Ectodermal cell (in vitro differentiated cells): Measurements from ENCODE around the gene THBS2.

Experiments
- H3K27ac ChIP-seq: 2 replicates; pipeline ENCODE4 v1.7.0; 2013; ENCODE audit warnings: mild to moderate bottlenecking, low read depth, low read length; ENCODE audit not compliant: insufficient read depth, poor library complexity, severe bottlenecking
- H3K27me3 ChIP-seq: 2 replicates; pipeline ENCODE4 v1.7.0; 2013; ENCODE audit warnings: mild to moderate bottlenecking, low read length; ENCODE audit not compliant: insufficient read depth, control insufficient read depth, poor library complexity, severe bottlenecking
- H3K36me3 ChIP-seq: one replicate; pipeline ENCODE4 v1.7.0; 2013; ENCODE audit warnings: low read length; ENCODE audit not compliant: control insufficient read depth, insufficient read depth
- H3K4me1 ChIP-seq: one replicate; pipeline ENCODE4 v1.7.0; 2013; ENCODE audit warnings: low read length; ENCODE audit not compliant: control insufficient read depth, insufficient read depth
- H3K4me3 ChIP-seq: 2 replicates; pipeline ENCODE4 v1.7.0; 2013; ENCODE audit warnings: low read depth, low read length, control low read depth; ENCODE audit not compliant: insufficient read depth
- H3K9me3 ChIP-seq: 2 replicates; pipeline ENCODE4 v1.7.0; 2013; ENCODE audit warnings: mild to moderate bottlenecking, low read length, moderate library complexity; ENCODE audit not compliant: control insufficient read depth
- WGBS, 2 experiments: methylation state at CpG; one replicate each; pipeline ENCODE4 v1.1.7; 2013; ENCODE audit warnings: missing lambda C conversion rate in 2 of 2; 5-methylcytosine and 5-hydroxymethylcytosine counted together

THBS2 gene

DNA sequence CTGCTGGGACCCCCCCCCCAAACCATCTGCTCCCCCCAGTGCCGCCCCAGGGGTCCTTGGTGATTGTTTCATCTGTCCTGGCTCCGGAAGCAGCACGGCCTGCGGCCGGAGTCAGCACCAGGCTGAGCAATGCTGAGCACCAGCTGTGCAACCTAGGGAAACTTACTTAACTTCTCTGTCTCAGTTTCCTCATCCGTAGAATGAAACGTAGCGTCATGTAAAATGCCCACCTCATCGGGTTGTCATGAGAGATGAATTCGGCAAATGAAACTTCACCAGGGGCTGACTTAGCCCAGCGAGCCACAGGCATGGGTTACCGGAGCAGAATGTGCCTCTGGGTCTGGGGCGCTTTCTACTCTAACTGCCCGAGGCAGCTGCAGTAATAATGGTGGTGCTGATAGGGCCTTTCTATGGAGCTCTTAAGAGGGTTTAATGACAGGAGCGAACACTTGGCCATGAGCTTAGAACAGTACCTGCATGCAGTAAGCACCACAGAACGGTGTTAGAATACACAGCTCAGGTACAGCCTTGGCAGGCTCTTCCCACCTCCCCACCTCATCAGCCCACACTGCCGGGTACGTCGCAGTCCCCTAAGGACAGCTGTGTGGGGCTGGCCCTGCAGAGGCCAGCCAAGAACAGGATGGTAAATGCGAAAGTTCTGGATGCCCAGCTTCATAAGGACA is 1.7 kb downstream of the THBS2 start:
- no peak overlapping the region for H3K27ac ChIP-seq
- 11 to 13% methylated on average over 20 of the region's 20 CpGs for WGBS, 2 experiments
- H3K4me3 ChIP-seq, result no peak overlapping the region
- H3K27me3 ChIP-seq, result peaks cover 38% of the 10 kb centered on the region
- H3K9me3 ChIP-seq, result no peaks in the 10 kb centered on the region
- H3K36me3 ChIP-seq, result no peaks in the 10 kb centered on the region
- H3K4me1 ChIP-seq, result peaks cover 30% of the 10 kb centered on the region

DNA sequence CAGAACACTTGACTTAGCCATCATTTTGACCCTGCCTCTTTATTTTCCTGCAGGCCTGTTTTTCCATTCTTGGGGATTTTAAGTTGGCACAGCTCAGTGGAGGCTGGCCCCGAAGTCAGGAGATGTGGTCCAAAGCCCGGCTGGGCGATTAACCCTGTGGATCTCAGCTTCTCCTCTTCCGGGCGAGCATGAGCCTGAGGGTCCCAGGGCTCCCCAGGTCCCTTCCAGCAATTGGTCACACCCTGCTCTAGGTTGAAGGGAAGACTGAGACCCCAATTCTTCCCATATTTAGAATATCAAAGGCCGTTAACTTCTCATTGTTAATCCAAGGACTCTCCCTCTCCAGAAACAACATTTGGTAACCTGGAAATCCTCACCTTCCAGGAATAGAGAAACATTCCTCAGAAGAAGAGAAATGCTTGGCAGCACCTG is 2.3 kb downstream of the THBS2 start:
- 39% methylated on average over 6 of the region's 6 CpGs for WGBS, 2 experiments
- no peaks in the 10 kb centered on the region for H3K36me3 ChIP-seq
- H3K27ac ChIP-seq, result no peak overlapping the region
- H3K4me1 ChIP-seq, result peaks cover 30% of the 10 kb centered on the region
- H3K9me3 ChIP-seq, result no peaks in the 10 kb centered on the region
- peaks cover 38% of the 10 kb centered on the region for H3K27me3 ChIP-seq
- no peak overlapping the region for H3K4me3 ChIP-seq

GRCh38 chr6:169250660-169251059 is 3.0 kb downstream of the THBS2 start:
- Histone ChIP-seq H3K4me1 (peaks cover 30% of the 10 kb centered on the region), H3K9me3 (no peaks in the 10 kb centered on the region), H3K27ac (no peak overlapping the region), H3K36me3 (no peaks in the 10 kb centered on the region), H3K4me3 (no peak overlapping the region), H3K27me3 (peaks cover 38% of the 10 kb centered on the region)
- 78% methylated on average over 5 of the region's 5 CpGs for WGBS, 2 experiments

- H3K27ac ChIP-seq, result no peak overlapping the region
- no peak overlapping the region for H3K4me3 ChIP-seq
- no peaks in the 10 kb centered on the region for H3K9me3 ChIP-seq
- no peaks in the 10 kb centered on the region for H3K36me3 ChIP-seq
- peaks cover 30% of the 10 kb centered on the region for H3K27me3 ChIP-seq
- WGBS, 2 experiments, result 94 to 97% methylated on average over 16 of the region's 16 CpGs
- H3K4me1 ChIP-seq, result peaks cover 21% of the 10 kb centered on the region
These were observed 4.6 kb downstream of the THBS2 start for GRCh38 chr6:169249057-169249456.

DNA sequence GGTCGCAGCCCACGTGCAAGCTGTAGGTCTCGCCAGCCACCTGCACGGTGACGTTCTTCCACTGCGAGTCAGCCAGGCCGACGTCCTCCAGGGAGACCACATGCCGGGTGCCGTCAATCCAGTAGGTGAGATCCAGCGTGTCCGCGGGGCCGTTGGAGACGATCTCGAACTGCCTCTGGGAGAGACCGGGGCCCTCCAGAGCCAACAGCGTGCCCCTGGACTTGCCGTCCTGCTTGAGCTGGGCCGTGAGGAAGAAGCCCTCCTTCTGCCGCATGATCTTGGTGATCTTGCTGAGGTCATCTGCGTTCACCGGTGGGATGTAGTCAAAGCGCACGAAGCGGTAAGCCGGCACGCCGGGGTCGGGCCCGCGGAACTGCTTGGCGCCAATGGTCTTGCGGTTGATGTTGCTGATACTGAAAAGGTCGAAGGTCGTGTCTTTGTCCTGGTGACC is 5.1 kb downstream of the THBS2 start:
- H3K4me1 ChIP-seq, result peaks cover 16% of the 10 kb centered on the region
- no peaks in the 10 kb centered on the region for H3K36me3 ChIP-seq
- 95 to 96% methylated on average over 36 of the region's 36 CpGs for WGBS, 2 experiments
- peaks cover 25% of the 10 kb centered on the region for H3K27me3 ChIP-seq
- no peak overlapping the region for H3K4me3 ChIP-seq
- no peaks in the 10 kb centered on the region for H3K9me3 ChIP-seq
- H3K27ac ChIP-seq, result no peak overlapping the region

- 94% methylated on average over 8 of the region's 8 CpGs for WGBS, 2 experiments
- Histone ChIP-seq H3K27me3 (peaks cover 19% of the 10 kb centered on the region), H3K36me3 (no peaks in the 10 kb centered on the region), H3K9me3 (no peaks in the 10 kb centered on the region), H3K27ac (no peak overlapping the region), H3K4me1 (peaks cover 11% of the 10 kb centered on the region), H3K4me3 (no peak overlapping the region)
These were observed 5.7 kb downstream of the THBS2 start for GRCh38 chr6:169247991-169248390.

DNA sequence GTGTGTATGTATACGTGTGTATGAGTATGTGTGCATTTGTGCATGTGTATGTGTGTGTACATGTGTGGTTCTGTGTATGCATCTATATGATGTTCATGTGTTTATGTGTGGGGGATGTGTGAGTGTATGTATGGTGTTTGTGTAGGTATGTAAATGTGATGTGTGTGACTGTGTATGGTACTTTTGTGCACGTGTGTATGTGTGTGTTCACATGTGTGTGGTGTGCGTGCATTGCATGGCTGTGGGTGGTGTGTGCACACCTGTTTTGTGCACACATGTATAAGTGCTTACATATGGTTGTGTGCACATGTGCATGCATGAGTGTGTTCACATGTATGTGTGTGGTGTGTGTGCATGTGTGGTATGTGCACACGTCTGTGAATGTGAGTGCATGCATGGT is 6.2 kb downstream of the THBS2 start:
- Histone ChIP-seq H3K27me3 (peaks cover 14% of the 10 kb centered on the region), H3K4me3 (no peak overlapping the region), H3K27ac (no peak overlapping the region), H3K36me3 (no peaks in the 10 kb centered on the region), H3K9me3 (no peaks in the 10 kb centered on the region), H3K4me1 (peaks cover 5% of the 10 kb centered on the region)
- 87 to 94% methylated on average over 4 of the region's 4 CpGs for WGBS, 2 experiments

- H3K4me1 ChIP-seq, result no peaks in the 10 kb centered on the region
- no peak overlapping the region for H3K4me3 ChIP-seq
- H3K36me3 ChIP-seq, result no peaks in the 10 kb centered on the region
- no peak overlapping the region for H3K27ac ChIP-seq
- 86 to 90% methylated on average over 6 of the region's 6 CpGs for WGBS, 2 experiments
- no peaks in the 10 kb centered on the region for H3K9me3 ChIP-seq
- H3K27me3 ChIP-seq, result peaks cover 4% of the 10 kb centered on the region
These were observed 7.2 kb downstream of the THBS2 start for GRCh38 chr6:169246445-169246844.

DNA sequence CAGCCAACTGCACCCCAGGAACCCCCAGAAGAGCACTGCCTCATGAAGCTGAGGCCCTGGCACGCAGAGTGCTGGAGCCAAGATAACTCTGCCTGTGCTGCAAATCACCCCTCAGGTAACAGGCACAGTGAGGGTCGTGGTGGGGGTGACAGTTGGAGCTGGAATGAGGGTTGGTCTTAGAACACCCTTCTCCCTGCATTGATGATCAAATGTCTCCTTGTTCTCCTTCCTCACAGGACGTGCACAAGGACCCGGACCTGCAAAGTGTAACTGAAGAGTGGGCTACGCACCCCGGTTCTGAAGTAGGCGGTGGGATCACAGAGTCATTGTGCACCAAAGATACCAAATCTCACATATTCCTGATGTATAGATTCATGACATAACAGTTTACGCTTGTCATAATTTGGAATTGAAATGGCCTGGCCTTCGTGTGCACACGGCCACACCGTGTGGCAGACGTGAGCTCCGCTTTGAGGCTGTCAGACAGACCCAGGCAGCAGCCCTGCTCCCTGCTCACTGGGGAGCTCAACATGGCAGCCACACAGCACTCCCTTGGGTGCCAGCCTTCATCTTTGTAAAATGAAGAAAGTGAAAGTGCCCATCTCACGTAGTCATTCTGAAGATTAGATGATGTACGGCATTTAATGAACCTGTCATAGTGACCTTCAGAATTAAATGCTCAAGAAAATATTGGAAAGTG is 8.8 kb downstream of the THBS2 start:
- Histone ChIP-seq H3K27me3 (no peaks in the 10 kb centered on the region), H3K36me3 (no peaks in the 10 kb centered on the region), H3K27ac (no peak overlapping the region), H3K4me1 (no peaks in the 10 kb centered on the region), H3K9me3 (no peaks in the 10 kb centered on the region), H3K4me3 (no peak overlapping the region)
- WGBS, 2 experiments, result 93 to 97% methylated on average over 15 of the region's 15 CpGs

- no peaks in the 10 kb centered on the region for H3K4me1 ChIP-seq
- no peaks in the 10 kb centered on the region for H3K36me3 ChIP-seq
- no peaks in the 10 kb centered on the region for H3K27me3 ChIP-seq
- H3K4me3 ChIP-seq, result no peak overlapping the region
- 88 to 93% methylated on average over 1 of the region's 1 CpG for WGBS, 2 experiments
- H3K27ac ChIP-seq, result no peak overlapping the region
- no peaks in the 10 kb centered on the region for H3K9me3 ChIP-seq
These were observed 10.0 kb downstream of the THBS2 start for GRCh38 chr6:169243661-169244060.
